HG03342 (cell line): ENCODE measurements around the gene NCK2.
"Not testable (repeated sequence)": the region's sequence is repeated elsewhere in the genome, so short reads cannot be mapped to it uniquely, and the experiment has no call there.

Experiments used
- ATAC-seq: cut with Tn5 transposase; IDR thresholded peaks from one replicate; pipeline ENCODE4 v1.9.1; 2021; ENCODE audit warnings: mild to moderate bottlenecking, moderate library complexity; ENCODE audit not compliant: unreplicated experiment

The NCK2 gene

GRCh38 chr2:105883911-105884694 lies 139.4 kb downstream of the NCK2 start:
- ATAC-seq: no peak

GRCh38 chr2:105885456-105885855 lies 140.7 kb downstream of the NCK2 start:
- ATAC-seq: peak; percentile 59

- ATAC-seq: no peak
These were observed 141.3 kb downstream of the NCK2 start for GRCh38 chr2:105886029-105886454.

GRCh38 chr2:105886687-105887086 lies 142.0 kb downstream of the NCK2 start:
- ATAC-seq: no peak

GRCh38 chr2:105887256-105887655 lies 142.5 kb downstream of the NCK2 start:
- ATAC-seq: no peak

GRCh38 chr2:105888625-105889024 lies 143.9 kb downstream of the NCK2 start:
- ATAC-seq: no peak

- ATAC-seq: no peak
These were observed 144.3 kb downstream of the NCK2 start for GRCh38 chr2:105889046-105889445.

GRCh38 chr2:105890111-105890510 lies 145.4 kb downstream of the NCK2 start:
- ATAC-seq: no peak

- ATAC-seq: no peak
These were observed 146.1 kb downstream of the NCK2 start for GRCh38 chr2:105890856-105891255.

- ATAC-seq: no peak
These were observed 148.6 kb downstream of the NCK2 start for GRCh38 chr2:105893011-105893995.

GRCh38 chr2:105894327-105894944 lies 149.7 kb downstream of the NCK2 start:
- ATAC-seq: no peak

GRCh38 chr2:105895990-105896764 lies 151.5 kb downstream of the NCK2 start:
- ATAC-seq: no peak

GRCh38 chr2:105896765-105897163 lies 152.1 kb downstream of the NCK2 start:
- no peak for ATAC-seq

- ATAC-seq: not testable (repeated sequence)
These were observed 153.0 kb downstream of the NCK2 start for GRCh38 chr2:105897694-105898093.

GRCh38 chr2:105903051-105903674 lies 158.5 kb downstream of the NCK2 start:
- no peak for ATAC-seq

GRCh38 chr2:105904938-105905337 lies 160.2 kb downstream of the NCK2 start:
- peak; percentile 90 for ATAC-seq

GRCh38 chr2:105906481-105906880 lies 161.8 kb downstream of the NCK2 start:
- no peak for ATAC-seq

GRCh38 chr2:105907184-105907583 lies 162.5 kb downstream of the NCK2 start:
- no peak for ATAC-seq

- ATAC-seq: no peak
These were observed 164.5 kb downstream of the NCK2 start for GRCh38 chr2:105909215-105909614.
